PFSK-1 (cell line): ENCODE data around the gene PIK3R1.

Experiments used
- FOXP2 ChIP-seq: optimal IDR thresholded peaks from 2 replicates; pipeline ENCODE3; 2011; ENCODE audit warnings: borderline replicate concordance, control low read depth, inconsistent platforms; ENCODE audit not compliant: insufficient read depth; ENCODE audit errors: extremely low read length, extremely low read depth
- REST ChIP-seq, 2 experiments: IDR thresholded peaks; 2 replicates each; pipeline versions ENCODE4 v1.6.1 to v1.8.0; 2011 to 2012; ENCODE audit warnings: low read depth in 2 of 2, low read length in 2 of 2, control low read depth in 1 of 2, inconsistent platforms in 1 of 2, mild to moderate bottlenecking in 1 of 2, moderate library complexity in 1 of 2; ENCODE audit not compliant: insufficient read depth in 1 of 2
- SIN3A ChIP-seq: IDR thresholded peaks from 2 replicates; pipeline ENCODE4 v1.6.1; 2012; ENCODE audit warnings: mild to moderate bottlenecking, low read length, moderate library complexity, borderline replicate concordance; ENCODE audit not compliant: insufficient read depth

- no peak for TF ChIP-seq FOXP2
- TF ChIP-seq SIN3A: no peak
- no peak for TF ChIP-seq REST (IDR thresholded peaks at IDR 0.05; ENCODE audit: insufficient read depth in 1 of 2, low read depth in 2 of 2, low read length in 2 of 2)
Measured at GRCh38 chr5:68343421-68343826, 127.9 kb downstream of the PIK3R1 start.
